Transverse colon (tissue), 4 donors: ENCODE data around the gene RPL29.

Source experiments
- EP300 ChIP-seq: sonication (generic); formaldehyde crosslinking; IDR thresholded peaks from one replicate; pipeline ENCODE4 v1.6.1; 2017; ENCODE audit warnings: antibody characterized with exemption, low read depth
- POLR2A ChIP-seq: fragments of 450-650 bp; IDR thresholded peaks from one replicate; pipeline ENCODE4 v1.6.1; 2016; ENCODE audit warnings: antibody characterized with exemption, mild to moderate bottlenecking, moderate library complexity
- POLR2AphosphoS5 ChIP-seq, 3 donors: sonication (generic); formaldehyde crosslinking; IDR thresholded peaks; one replicate each; pipeline ENCODE4 v1.6.1; 2016; ENCODE audit warnings: antibody characterized with exemption in 3 of 3
- TF ChIP-seq, protein P1 (sequence below), 5 experiments: fragments of 200-600 bp in 3 of 5; fragments of 450-650 bp in 2 of 5; sonication (generic) in 3 of 5; IDR thresholded peaks; 1 replicate in 2 of 5; 2 replicates in 3 of 5; pipeline ENCODE4 v1.5.1; 2016 to 2017; ENCODE audit warnings: antibody characterized with exemption in 5 of 5, inconsistent platforms in 3 of 5, mild to moderate bottlenecking in 2 of 5, moderate library complexity in 1 of 5

DNA sequence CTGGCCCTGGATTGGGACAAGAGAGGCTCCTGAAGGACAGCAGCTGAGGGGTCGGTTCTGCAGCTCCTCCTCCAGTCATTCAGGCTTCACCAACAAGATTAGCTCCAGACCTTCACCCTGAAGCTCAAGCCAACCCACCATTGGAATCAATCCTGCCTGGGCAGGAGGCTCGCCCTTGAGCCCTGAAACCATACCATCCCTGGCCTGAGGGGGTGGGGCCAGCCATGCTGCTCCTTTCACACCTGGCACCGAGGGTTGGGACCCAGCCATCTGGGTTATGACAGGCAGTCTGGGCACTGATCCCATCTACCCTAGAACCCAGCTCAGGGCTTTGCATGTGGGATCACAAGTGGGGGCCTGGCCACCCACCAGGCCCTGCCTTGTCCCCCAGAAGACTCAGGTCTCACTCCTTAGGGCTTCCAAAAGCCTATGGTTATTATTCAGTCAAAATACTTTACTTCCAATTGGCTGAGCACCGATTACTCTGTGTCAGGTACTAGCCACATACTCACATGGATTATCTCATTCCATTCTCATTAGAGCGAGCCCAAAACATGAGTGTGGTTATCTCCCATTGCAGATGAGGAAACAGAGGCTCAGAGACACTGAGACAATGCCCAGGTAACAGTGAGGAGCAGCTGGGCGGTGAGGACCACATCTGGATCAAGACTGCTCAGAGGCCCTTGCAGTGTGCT, 24.9 kb downstream of the RPL29 start:
- TF ChIP-seq, protein P1, sequence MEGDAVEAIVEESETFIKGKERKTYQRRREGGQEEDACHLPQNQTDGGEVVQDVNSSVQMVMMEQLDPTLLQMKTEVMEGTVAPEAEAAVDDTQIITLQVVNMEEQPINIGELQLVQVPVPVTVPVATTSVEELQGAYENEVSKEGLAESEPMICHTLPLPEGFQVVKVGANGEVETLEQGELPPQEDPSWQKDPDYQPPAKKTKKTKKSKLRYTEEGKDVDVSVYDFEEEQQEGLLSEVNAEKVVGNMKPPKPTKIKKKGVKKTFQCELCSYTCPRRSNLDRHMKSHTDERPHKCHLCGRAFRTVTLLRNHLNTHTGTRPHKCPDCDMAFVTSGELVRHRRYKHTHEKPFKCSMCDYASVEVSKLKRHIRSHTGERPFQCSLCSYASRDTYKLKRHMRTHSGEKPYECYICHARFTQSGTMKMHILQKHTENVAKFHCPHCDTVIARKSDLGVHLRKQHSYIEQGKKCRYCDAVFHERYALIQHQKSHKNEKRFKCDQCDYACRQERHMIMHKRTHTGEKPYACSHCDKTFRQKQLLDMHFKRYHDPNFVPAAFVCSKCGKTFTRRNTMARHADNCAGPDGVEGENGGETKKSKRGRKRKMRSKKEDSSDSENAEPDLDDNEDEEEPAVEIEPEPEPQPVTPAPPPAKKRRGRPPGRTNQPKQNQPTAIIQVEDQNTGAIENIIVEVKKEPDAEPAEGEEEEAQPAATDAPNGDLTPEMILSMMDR (IDR thresholded peaks at IDR 0.05), result no peak
- TF ChIP-seq EP300 (no peak), POLR2A (no peak), POLR2AphosphoS5 (IDR thresholded peaks at IDR 0.05) (no peak)
